A172 (cell line): ENCODE data around the gene ABHD17B. TPM values are rescaled to one million over a fixed set of nuclear protein-coding genes. Genes with fewer than 3 reads are reported as not detected.
A peak's percentile ranks its signal among the peaks of the same experiment; 100 is the strongest.

ENCODE experiments used
- DNase-seq: peaks from one replicate; pipeline ENCODE4 v3.0.0-alpha.2; 2015; ENCODE audit warnings: low spot score
- total RNA-seq: library from RNA; depleted of rRNA; stranded (reverse); fragments of >200 nt; shearing (Covaris generic); gene quantifications from 2 replicates; pipeline ENCODE4 v1.2.3, GENCODE V29; 2014; rRNA removed

ABHD17B gene
- total RNA-seq, 1 experiment from 2014 or later = 41.7 TPM

- no peak for DNase-seq
Measured at GRCh38 chr9:71821405-71821804, 89.6 kb downstream of the ABHD17B start.

- no peak for DNase-seq
Measured at GRCh38 chr9:71820403-71820921, 90.5 kb downstream of the ABHD17B start.

GRCh38 chr9:71819115-71819739 is 91.8 kb downstream of the ABHD17B start:
- peak; percentile 44 for DNase-seq

- DNase-seq = no peak
Measured at GRCh38 chr9:71816916-71817451, 94.0 kb downstream of the ABHD17B start.

Other genes starting within 250 kb of the ABHD17B start
- gene CEMIP2, start 142.7 kb downstream of the ABHD17B start, total RNA-seq = 11.6 and 12.2 TPM in 2 replicates
- 10.9 and 16.5 TPM in 2 replicates for gene C9orf85, start 446 bp upstream of the ABHD17B start, total RNA-seq
- gene C9orf57, start 149.4 kb upstream of the ABHD17B start, total RNA-seq = not detected in 2 replicates
- gene GDA, start 238.2 kb upstream of the ABHD17B start, total RNA-seq = not detected in 2 replicates